ENCODE measurements around the gene IL23R. TPM values are rescaled to one million over a fixed set of nuclear protein-coding genes. Genes with fewer than 3 reads are reported as not detected.

The IL23R gene
- total and polyA plus RNA-seq, 2 of the 8 experiments (the other 6 are each of a cell fraction or from before 2014, with no cell fraction given): not detected

DNA sequence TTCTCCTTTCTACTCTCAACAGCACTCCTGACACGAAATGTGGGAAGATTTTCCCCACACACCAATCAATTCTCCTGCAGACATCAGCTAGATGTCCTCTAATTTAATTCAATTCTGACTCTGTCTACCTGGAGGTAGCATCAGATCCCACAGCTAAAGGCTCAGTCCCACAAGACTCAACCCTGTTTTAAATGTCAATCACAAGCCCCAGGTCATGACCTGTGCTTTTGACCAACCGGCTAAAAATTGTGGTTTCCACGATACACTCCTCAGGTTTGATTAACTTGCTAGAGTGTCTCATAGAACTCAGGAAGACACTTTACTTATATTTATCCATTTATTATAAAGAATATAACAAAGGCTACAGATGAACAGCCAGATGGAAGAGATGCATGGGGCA, 27.4 kb downstream of the IL23R start:
- no peak overlapping the region for H2BK12ac ChIP-seq (ENCODE audit: low read depth, low read length)
- H3K4ac ChIP-seq (replicated peaks; ENCODE audit: insufficient read length, low read depth, low read length): no peak overlapping the region
- no peaks in the 10 kb centered on the region for H3K4me1 ChIP-seq (replicated peaks in 1 of 4; ENCODE audit: control insufficient read depth in 3 of 4, insufficient read depth in 4 of 4, low read length in 3 of 4)
- H2AK5ac ChIP-seq (ENCODE audit: low read depth, low read length): no peak overlapping the region
- ChIA-PET CTCF (ENCODE audit: partially characterized antibody) (interaction anchor here (1.1 to 1.3 kb wide), 3 partner anchors 15 to 44 kb away, joined by 3 to 5 read pairs (median 5); no protein-coding TSS in a partner anchor), POLR2A (ENCODE audit: partially characterized antibody) (no interaction called here)
- H2AFZ ChIP-seq (ENCODE audit: low read length): no peak overlapping the region
- no peaks in the 10 kb centered on the region for H3K36me3 ChIP-seq (ENCODE audit: control insufficient read depth in 2 of 4, insufficient read depth in 4 of 4, low read length in 3 of 4)
- no peaks in the 10 kb centered on the region for H3K79me1 ChIP-seq (ENCODE audit: low read depth, low read length)
- DNase-seq (ENCODE audit: low read depth in 1 of 2, low spot score in 2 of 2) (no peak), FAIRE-seq (no peak)
- no peaks in the 10 kb centered on the region for H3K27me3 ChIP-seq (replicated peaks in 1 of 4; ENCODE audit: control insufficient read depth in 3 of 4, extremely low read depth in 1 of 4, insufficient read depth in 3 of 4, low read length in 3 of 4)
- H3K14ac ChIP-seq (ENCODE audit: insufficient read length): no peak overlapping the region
- H3K9ac ChIP-seq (replicated peaks in 1 of 4; ENCODE audit: extremely low read depth in 1 of 4, low read depth in 3 of 4, low read length in 3 of 4): no peak overlapping the region
- H3K18ac ChIP-seq (ENCODE audit: extremely low read depth, low read length): no peak overlapping the region
- H3K4me2 ChIP-seq (ENCODE audit: insufficient read depth in 1 of 2, low read depth in 2 of 2, low read length in 2 of 2): no peak overlapping the region
- WGBS, 2 experiments (ENCODE audit: extremely low coverage in 1 of 2, insufficient coverage in 1 of 2, insufficient read length in 1 of 2, insufficient replicate concordance in 2 of 2, low coverage in 1 of 2, low lambda C conversion rate in 2 of 2, missing lambda C conversion rate in 1 of 2): 65% methylated on average over 3 of the region's 3 CpGs; no CpG with 5 or more reads in 1 of the 2 experiments
- H3K79me2 ChIP-seq (ENCODE audit: control insufficient read depth in 1 of 2, insufficient read depth in 2 of 2, low read length in 2 of 2): no peaks in the 10 kb centered on the region
- H2BK20ac ChIP-seq (ENCODE audit: low read length): no peak overlapping the region
- no peak overlapping the region for H3K4me3 ChIP-seq (ENCODE audit: extremely low read depth in 1 of 4, insufficient read depth in 2 of 4, low read depth in 3 of 4, low read length in 4 of 4)
- H4K5ac ChIP-seq (ENCODE audit: insufficient read length, low read depth, low read length): no peak overlapping the region
- H3K23ac ChIP-seq (ENCODE audit: insufficient read length): no peak overlapping the region
- H4K20me1 ChIP-seq (replicated peaks in 1 of 2; ENCODE audit: control insufficient read depth in 1 of 2, insufficient read depth in 2 of 2, low read length in 2 of 2): no peaks in the 10 kb centered on the region
- no peak overlapping the region for H2BK15ac ChIP-seq (ENCODE audit: low read length)
- no peaks in the 10 kb centered on the region; the same call in 1 of the 2 replicates for H3K23me2 ChIP-seq (ENCODE audit: low read depth, low read length)
- no peak overlapping the region for H3K27ac ChIP-seq (ENCODE audit: low read depth, low read length)
- H3K9me3 ChIP-seq (ENCODE audit: insufficient read depth in 2 of 2, low read depth in 1 of 2, low read length in 1 of 2): no peaks in the 10 kb centered on the region
- H2BK5ac ChIP-seq (ENCODE audit: low read depth, low read length): no peak overlapping the region
- H2BK120ac ChIP-seq (replicated peaks; ENCODE audit: low read depth, low read length): no peak overlapping the region
- no peak overlapping the region for H4K91ac ChIP-seq (replicated peaks; ENCODE audit: insufficient read length, low read length)
- no peak overlapping the region for H3K56ac ChIP-seq (replicated peaks; ENCODE audit: insufficient read length, low read depth, low read length)
- H4K8ac ChIP-seq (ENCODE audit: extremely low read depth, insufficient read depth, low read length): no peak overlapping the region
- TF ChIP-seq GABPA (IDR thresholded peaks at IDR 0.05; ENCODE audit: borderline replicate concordance, insufficient read depth, low read length): no peak
- TF ChIP-seq SIN3A (conservative IDR thresholded peaks at IDR 0.05 in 1 of 2, IDR thresholded peaks at IDR 0.05 in 1 of 2; ENCODE audit: low read depth in 1 of 2, low read length in 2 of 2): no peak
- TF ChIP-seq SP2 (IDR thresholded peaks at IDR 0.05; ENCODE audit: low read length): no peak
- no peak for TF ChIP-seq CBX5 (IDR thresholded peaks at IDR 0.05; ENCODE audit: low read depth, low read length)
- TF ChIP-seq CTBP2 (IDR thresholded peaks at IDR 0.05; ENCODE audit: borderline replicate concordance, insufficient read depth, insufficient read length, low read length): no peak
- no peak for TF ChIP-seq SIRT6 (IDR thresholded peaks at IDR 0.05; ENCODE audit: low read length)
- TF ChIP-seq TAF7 (optimal IDR thresholded peaks at IDR 0.05; ENCODE audit: borderline replicate concordance, low read depth, low read length): no peak
- no peak for TF ChIP-seq RBBP5 (IDR thresholded peaks at IDR 0.05; ENCODE audit: borderline replicate concordance, low read depth, low read length)
- TF ChIP-seq KDM1A (IDR thresholded peaks at IDR 0.05; ENCODE audit: borderline replicate concordance, low read length): no peak
- no peak for TF ChIP-seq POU5F1 (IDR thresholded peaks at IDR 0.05; ENCODE audit: low read depth, low read length)
- no peak for TF ChIP-seq KDM4A (IDR thresholded peaks at IDR 0.05; ENCODE audit: low read depth, low read length, severe bottlenecking)
- no peak for TF ChIP-seq CREB1 (IDR thresholded peaks at IDR 0.05)
- no peak for TF ChIP-seq GTF2F1 (IDR thresholded peaks at IDR 0.05; ENCODE audit: borderline replicate concordance, low read depth, low read length)

Measured in H1 (cell line).